HG03196 (cell line): ENCODE data around the gene PRH2.

ENCODE experiments used
- ATAC-seq: cut with Tn5 transposase; IDR thresholded peaks from one replicate; pipeline ENCODE4 v1.9.1; 2021; ENCODE audit not compliant: unreplicated experiment

PRH2 gene

GRCh38 chr12:10928746-10929286 lies at the start of gene PRH2:
TSS of gene PRH2 (plus strand) at chr12:10929236. CDS start at chr12:10929274, 38 bp downstream.
- ATAC-seq = no peak

- ATAC-seq = no peak
Measured at GRCh38 chr12:10884086-10884725, 44.8 kb upstream of the PRH2 start, which contains the start of gene PRH1. TSS of gene PRH1 (minus strand) at chr12:10884255. CDS start at chr12:10884217, 38 bp downstream.

DNA sequence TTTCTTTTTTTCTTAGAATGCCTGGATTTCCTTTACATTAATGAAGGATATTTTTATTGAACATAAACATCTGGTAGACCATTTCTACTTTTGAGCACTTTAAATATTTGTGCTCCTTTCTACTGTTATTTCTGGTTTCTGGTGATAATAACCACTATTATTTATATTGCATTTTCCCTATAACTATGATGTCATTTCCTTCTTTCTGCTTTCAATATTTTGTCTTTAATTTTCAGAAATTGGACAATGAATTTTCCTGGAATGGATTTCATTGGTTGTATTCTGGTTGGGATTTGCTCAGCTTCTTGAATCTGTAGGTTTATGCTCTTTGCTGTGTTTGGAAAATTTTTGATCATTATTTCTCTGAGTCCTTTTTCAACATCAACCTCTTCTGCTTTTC lies 39.8 kb upstream of the PRH2 start:
- ATAC-seq = no peak

GRCh38 chr12:10891937-10892336 lies 37.1 kb upstream of the PRH2 start:
- no peak for ATAC-seq

DNA sequence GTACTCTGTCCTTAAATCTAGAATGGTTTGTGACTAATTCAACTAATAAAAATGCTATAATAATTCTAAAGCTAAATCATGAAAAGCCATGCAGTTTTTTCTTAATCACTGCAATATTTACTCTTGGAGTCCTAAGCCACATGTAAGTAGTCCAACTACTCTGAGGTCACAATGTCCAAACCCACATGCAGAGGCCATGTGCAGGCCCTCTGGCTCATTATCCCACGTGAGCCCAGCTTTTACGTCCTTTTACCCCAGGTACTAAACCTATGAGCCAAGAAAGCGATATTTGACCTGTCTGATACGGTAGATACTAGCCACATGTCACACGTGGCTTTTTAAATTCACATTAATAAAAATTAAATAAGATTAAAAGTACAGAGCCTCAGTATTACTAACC lies 32.2 kb upstream of the PRH2 start:
- ATAC-seq = no peak

- no peak for ATAC-seq
Measured at GRCh38 chr12:10900530-10900929, 28.5 kb upstream of the PRH2 start.

- ATAC-seq = no peak
Measured at GRCh38 chr12:10900972-10901371, 28.1 kb upstream of the PRH2 start.

- ATAC-seq = no peak
Measured at GRCh38 chr12:10901427-10901826, 27.6 kb upstream of the PRH2 start.

- no peak for ATAC-seq
Measured at GRCh38 chr12:10904686-10905085, 24.4 kb upstream of the PRH2 start.

DNA sequence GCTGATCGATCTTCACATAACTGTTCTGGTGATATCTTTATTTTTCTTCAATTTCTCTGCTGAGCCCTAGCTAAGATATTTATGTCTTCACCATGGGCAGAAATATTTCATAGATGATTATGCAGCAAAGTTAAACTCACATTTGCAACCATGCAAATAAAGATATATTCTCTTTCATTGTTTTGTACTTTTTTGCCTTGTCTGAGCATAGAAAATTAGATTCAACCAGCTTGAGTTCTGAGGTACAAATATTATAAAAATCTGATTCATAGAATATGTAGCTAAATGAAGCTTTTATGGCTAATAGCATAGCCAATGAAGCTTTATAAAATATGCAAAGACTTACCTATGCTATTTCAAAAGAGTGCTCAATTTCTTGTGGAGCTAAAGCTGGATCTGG lies 19.6 kb upstream of the PRH2 start, which contains the start of gene TAS2R13:
TSS of gene TAS2R13 (minus strand) at position 101 of the 400 bp plus-strand sequence. CDS start 264 bp downstream, outside the sequence.
- ATAC-seq = no peak

DNA sequence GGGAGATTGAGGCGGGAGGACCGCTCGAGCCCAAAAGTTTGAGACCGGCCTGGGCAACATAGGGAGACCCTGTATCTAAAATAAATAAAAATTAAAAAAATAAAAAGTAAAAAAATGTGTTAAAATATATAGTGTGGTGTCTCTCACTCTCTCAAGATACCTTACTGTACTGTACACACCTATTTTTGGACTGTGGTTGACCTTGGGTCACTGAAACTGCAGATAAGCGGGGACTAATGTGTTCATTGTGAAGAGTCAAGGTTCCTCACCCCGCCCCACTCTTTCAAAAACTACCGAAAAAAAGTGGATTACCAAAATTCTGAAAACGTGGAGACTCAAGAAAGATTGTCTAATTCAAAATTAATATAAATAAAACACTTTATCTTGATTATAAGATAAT lies 18.7 kb upstream of the PRH2 start:
- no peak for ATAC-seq

- ATAC-seq = no peak
Measured at GRCh38 chr12:10919809-10920208, 9.2 kb upstream of the PRH2 start.

- ATAC-seq = no peak
Measured at GRCh38 chr12:10926269-10926668, 2.8 kb upstream of the PRH2 start.

DNA sequence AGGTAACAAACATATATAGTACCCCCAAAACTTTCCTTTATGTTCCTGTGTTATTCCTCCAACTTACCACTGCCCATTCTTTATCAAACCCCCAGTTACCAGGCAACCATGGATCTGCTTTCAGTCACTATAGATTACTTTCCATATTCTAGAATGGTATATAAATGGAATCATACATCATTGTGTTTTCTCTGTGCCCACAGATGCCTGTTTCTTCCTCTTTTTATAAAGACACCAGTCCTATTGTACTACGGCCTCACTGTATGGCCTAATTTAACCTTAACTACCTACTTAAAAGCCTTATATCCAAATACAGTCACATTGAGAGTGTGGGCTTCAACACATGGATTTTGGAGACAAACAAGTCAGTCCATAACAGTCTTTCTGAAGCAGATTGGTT lies 7.5 kb downstream of the PRH2 start:
- ATAC-seq = no peak

- no peak for ATAC-seq
Measured at GRCh38 chr12:10939163-10939562, 10.1 kb downstream of the PRH2 start, which contains the start of gene TAS2R14. TSS of gene TAS2R14 (minus strand) at chr12:10939263. CDS start at chr12:10939207, 56 bp downstream.

- no peak for ATAC-seq
Measured at GRCh38 chr12:10940389-10940788, 11.4 kb downstream of the PRH2 start.

GRCh38 chr12:10941369-10941768 lies 12.3 kb downstream of the PRH2 start:
- ATAC-seq = no peak

DNA sequence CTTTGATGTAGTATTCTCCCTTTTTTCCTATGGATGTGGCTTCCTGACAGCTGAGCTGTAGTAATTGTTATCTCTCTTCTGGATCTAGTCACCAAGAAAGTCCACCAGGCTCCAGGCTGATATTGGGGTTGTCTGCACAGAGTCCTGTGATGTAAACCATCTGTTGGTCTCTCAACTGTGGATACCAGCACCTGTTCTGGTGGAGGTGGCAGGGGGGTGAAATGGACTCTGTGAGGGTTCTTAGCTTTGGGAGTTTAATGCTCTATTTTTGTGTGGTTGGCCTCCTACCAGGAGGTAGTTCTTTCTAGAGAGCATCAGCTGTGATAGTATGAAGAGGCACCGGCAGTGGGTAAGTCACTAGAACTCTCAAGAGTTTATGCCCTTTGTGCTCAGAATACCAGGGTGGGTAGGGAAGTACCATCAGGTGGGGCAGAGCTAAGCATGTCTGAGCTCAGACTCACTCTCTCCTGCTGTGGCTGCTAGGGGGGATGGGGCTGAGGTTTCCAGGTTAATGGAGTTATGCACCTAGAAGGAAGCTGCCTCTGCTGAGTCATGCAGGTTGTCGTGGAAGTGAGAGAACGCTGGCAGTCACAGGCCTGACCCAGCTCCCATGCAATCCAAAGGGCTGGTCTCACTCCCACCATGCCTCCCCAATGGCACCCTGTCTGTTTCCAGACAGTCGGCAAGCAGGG lies 13.0 kb downstream of the PRH2 start:
- no peak for ATAC-seq

- ATAC-seq = no peak
Measured at GRCh38 chr12:10943167-10943566, 14.1 kb downstream of the PRH2 start.

GRCh38 chr12:10952645-10953044 lies 23.6 kb downstream of the PRH2 start:
- no peak for ATAC-seq

DNA sequence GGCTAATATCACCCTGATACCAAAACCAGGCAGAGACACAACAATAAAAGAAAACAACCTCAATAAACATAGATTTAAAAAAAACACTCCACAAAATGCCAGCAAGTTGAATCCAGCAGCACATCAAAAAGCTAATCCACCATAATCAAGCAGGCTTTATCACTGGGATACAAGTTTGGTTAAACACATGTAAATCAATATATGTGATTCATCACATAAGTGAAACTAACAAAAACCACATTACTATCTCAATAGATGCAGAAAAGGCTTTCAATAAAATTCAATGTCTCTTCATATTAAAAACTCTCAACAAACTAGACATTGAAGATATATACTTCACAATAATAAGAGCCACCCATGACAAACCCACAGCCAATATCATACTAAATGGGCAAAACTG lies 27.0 kb downstream of the PRH2 start:
- no peak for ATAC-seq

DNA sequence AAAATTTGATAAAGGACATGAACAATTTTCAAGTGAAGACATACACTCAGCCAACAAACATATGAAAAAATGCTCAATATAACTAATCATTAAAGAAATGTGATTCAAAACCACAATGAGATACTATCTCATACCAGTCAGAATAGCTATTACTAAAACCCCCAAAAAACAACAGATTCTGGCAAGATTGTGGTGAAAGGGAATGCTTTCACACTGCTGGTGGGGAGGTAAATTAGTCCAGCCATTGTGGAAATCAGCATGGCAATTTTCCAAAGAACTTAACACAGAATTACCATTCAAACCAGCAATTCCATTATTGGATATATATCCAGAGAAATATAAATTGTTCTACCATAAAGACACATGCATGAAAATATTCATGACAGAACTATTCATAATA lies 28.7 kb downstream of the PRH2 start:
- ATAC-seq = no peak
